ENCODE data around the gene BCDIN3D.

DNA sequence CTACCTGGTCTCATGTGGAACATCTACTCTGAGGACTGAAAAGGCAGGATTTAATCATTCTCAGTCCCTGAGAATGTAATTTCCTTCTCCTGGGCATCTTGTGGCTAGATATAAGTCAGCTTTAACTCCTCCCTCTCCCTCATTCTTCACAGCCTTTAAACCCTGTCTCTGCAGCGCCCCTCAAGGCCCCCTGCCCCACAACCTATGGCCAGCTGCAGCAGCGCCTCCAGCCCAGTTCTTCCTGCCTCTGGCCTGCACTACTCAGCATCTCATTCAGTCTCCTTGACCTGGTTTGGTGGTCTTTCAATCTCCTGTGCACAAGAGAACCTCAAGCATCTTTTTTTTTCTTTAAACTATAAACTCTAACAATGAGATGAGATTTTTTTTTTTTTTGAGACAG, 44.0 kb downstream of the BCDIN3D start:
- TF ChIP-seq ELF4 (IDR thresholded peaks at IDR 0.05) (no peak), TARDBP (IDR thresholded peaks at IDR 0.05) (no peak), NFRKB (IDR thresholded peaks at IDR 0.05) (no peak), SP1 (IDR thresholded peaks at IDR 0.05) (no peak), SUZ12 (IDR thresholded peaks at IDR 0.05) (no peak), FOXK2 (IDR thresholded peaks at IDR 0.05) (no peak), FOXM1 (IDR thresholded peaks at IDR 0.05; ENCODE audit: borderline replicate concordance) (no peak), BHLHE40 (IDR thresholded peaks at IDR 0.05; ENCODE audit: borderline replicate concordance) (no peak), HDGF (IDR thresholded peaks at IDR 0.05; ENCODE audit: borderline replicate concordance) (no peak), FOXA1 (IDR thresholded peaks at IDR 0.05) (no peak), ARNT (IDR thresholded peaks at IDR 0.05) (no peak), ZNF384 (IDR thresholded peaks at IDR 0.05) (no peak)

Measured in HEK293T (cell line).